ENCODE results near the gene FRMD1.

- no peak for TF ChIP-seq CTCF (IDR thresholded peaks at IDR 0.05; ENCODE audit: borderline replicate concordance, extremely low read depth, low read length, poor library complexity, severe bottlenecking)
- TF ChIP-seq EZH2 (IDR thresholded peaks at IDR 0.05; ENCODE audit: borderline replicate concordance, low read depth, low read length, severe bottlenecking) = no peak
Measured at GRCh38 chr6:168049277-168049676, 29.7 kb downstream of the FRMD1 start.
